HG03103 (cell line): ENCODE data around the gene GNAO1.

Experiments used
- ATAC-seq: cut with Tn5 transposase; IDR thresholded peaks from one replicate; pipeline ENCODE4 v1.9.1; 2021; ENCODE audit warnings: low read depth; ENCODE audit not compliant: unreplicated experiment

Gene GNAO1

DNA sequence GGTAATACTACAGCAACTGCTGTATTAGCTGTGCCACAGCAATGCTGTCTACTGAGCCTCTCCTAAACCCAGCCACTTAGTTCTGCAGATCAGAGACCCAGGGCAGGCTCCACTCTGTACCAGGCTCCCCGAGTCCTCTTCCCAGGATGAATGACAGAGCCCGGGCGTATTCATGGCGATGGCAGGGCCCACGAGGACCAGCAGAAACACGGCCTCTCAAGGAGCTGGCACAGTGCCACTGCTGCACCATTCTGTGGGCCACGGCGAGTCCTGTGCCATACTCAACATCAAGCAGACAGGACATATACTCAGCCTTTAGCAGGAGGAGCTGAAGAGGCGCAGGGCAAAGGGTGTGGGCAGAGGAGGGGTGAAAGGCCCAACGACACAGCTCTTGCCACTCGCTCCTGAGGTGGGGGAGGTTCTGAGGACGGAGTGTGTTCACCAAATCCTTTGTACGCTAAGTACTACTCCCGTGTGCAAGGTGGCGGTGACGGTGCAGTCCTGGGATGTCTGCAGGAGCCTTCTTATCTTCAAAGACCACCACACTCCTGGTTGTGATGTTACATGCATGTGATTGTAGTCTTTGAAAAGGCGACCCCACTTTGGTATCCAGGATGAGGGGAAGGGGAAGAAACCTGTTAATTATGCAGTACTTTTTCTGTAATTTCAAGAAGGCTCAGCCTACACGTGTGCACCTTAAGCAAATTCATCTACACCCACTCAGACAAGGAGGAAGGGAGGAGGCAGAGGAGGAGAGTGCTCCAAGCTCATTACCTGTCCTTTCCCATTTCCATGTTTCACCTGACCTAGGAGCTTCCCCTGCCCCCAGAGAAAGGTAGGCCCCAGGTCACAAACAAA lies 136.0 kb downstream of the GNAO1 start:
- ATAC-seq: no peak

DNA sequence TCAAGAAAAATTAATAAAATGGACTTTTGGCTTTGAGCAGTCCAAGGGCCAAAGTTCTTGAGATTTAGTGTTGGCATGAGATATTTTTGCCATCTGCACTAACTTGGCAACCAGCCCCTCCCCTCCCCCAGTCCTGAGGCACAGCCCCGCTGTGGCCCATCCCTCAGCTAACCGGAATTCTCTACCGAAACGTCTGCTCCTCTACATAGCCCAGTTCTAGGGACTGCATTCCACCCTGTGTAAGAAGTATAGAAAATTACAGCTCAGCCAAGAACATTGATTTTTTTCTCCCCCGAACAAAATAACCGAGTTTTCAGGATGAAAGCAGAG lies 136.6 kb downstream of the GNAO1 start:
- ATAC-seq: no peak

DNA sequence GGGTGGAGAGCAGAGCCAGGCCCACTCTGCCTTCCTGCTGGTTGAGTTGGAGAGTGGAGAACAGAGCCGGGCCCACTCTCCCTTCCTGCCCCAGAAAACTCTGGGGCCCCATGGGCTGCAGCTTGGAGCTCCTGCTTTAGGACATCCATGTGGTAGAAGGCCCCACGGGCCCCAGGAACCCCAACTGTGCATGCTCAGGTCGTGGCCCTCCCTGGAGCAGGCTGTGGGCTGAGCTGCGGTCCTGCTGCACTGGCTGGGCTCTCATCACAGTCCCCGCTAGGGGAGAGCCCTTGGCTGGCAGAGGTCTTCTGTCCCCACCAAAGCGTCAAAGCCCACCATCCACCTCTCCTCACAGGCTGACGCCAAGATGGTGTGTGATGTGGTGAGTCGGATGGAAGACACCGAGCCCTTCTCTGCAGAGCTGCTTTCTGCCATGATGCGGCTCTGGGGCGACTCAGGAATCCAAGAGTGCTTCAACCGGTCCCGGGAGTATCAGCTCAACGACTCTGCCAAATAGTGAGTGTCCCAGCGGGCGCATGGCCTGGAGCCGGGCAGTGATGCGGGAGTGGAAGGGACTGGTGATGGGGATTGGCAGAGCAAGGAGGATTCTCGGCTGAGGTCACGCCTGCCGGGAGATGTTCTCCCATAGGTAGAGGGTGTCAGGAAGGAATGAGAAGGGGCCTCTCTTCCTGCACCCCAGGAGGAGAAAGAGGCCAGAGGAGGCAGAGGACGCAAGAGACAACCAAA lies 137.2 kb downstream of the GNAO1 start:
- ATAC-seq: no peak

DNA sequence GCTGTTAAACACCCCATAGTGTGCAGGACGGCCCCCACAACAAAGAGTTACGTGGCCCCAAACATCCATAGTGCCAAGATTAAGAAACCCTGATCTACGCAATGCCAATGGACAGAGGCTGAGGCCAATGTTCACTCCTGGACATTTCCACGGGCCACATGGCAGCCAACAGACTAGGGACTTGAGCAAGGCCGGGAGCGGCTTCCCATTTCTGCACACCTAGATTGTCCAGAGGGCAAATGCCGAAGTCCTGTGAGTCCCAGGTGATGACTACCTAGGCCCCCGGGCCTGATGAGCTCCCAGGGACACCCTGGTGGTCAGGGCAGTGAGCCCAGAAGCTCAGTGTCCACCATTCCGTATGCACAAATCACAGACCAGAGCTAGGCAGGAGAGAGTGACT lies 138.6 kb downstream of the GNAO1 start:
- no peak for ATAC-seq

DNA sequence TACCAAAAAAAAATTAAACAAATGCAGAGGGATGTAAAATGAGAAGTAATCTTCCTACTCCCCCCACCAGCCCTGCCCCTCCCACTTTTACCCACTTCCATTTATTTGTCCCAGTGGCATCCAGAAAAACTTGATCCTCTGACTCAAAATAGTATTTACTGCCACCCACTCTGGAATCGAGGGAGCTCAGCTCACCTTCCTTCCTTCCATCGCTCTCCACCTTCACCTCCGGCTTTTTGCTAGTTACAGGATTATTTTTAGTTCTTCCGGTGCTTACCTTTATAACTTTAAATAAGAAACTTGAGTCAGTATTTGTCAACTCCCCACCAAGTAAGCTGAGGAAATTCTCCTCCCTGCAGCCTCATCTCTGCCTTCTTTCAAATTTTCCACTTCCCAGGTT lies 139.2 kb downstream of the GNAO1 start:
- no peak for ATAC-seq

DNA sequence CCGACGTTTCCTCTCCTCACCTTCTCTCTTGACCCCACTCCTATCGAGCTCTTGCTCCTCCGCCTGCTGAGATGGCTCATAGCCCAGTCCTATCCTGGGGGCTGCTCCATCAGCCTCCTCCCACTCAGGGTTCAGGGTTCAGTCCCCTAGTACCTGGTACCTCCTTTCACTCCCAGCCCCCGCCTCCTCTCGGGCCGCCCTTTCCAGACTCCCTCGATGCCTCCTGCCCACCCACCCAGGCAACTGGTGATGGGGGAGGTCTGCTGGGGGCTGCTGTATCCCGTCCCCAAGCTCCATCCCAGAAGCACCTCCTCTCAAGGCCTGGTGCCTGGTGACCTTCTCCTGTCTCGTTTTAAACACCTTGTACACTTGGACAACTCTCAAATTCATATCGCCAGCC lies 140.1 kb downstream of the GNAO1 start:
- ATAC-seq: no peak

DNA sequence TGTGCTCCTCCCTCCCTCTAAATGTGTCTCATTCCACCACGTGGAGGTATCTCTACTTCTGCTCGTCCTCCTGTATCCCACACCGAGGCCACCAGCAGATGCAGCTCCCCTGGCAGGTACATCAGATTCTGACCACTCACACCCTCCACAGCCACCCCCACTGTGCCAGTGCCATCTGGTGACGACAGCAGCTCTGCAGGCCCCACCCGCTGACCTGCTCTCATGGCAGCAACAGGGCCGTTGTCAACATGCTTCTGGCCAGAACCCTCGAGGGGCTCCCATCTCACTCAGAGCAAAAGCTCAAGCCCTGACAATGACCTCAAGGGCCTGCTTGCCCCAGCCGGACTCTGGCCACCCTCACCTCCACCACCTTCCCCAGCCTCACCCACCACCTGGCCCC lies 140.6 kb downstream of the GNAO1 start:
- no peak for ATAC-seq

DNA sequence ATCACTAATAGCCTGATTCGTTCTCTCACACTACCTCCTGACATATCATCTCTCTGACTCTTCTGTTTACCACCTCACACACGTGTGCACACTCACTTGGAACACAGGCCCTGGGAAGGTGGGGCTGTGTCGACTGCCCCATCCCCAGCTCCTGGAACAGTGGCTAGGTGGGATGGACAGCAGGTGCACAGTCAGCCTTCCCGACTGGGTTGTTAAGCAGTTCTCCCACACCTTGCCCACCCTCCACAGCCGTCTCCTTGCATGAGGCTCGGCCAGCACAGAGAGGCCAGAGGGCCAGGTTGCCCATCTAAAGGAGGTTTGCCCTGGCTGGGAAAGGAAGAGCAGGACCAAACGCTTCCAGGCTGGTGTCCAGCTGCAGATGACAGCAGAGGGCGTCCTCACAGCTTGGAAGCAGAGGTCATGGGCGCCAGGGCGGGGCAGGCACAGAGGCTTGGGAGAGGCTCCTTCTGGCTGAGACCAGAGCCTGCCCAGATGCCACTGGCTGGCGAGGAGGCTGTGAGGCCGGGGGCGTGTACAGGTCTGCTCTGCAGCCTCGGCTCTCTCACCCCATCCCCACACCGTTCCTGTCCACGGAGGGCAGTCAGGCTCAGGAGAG lies 141.3 kb downstream of the GNAO1 start:
- ATAC-seq: no peak

DNA sequence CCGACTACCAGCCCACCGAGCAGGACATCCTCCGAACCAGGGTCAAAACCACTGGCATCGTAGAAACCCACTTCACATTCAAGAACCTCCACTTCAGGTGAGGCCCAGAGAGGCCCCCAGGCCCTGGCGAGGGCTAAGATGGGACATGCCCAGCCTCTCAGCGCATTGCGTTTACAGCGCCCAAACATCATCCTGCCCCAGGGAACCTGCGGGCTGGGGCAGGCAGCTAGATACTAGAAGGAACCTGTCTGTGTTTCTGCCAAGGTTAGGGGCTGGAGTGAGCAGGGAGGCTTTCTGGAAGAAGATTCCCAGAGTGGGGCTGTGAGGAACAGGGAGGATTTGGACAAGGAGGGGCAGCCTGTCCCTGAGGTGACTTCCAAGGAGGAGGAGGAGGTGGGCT lies 143.5 kb downstream of the GNAO1 start:
- no peak for ATAC-seq

DNA sequence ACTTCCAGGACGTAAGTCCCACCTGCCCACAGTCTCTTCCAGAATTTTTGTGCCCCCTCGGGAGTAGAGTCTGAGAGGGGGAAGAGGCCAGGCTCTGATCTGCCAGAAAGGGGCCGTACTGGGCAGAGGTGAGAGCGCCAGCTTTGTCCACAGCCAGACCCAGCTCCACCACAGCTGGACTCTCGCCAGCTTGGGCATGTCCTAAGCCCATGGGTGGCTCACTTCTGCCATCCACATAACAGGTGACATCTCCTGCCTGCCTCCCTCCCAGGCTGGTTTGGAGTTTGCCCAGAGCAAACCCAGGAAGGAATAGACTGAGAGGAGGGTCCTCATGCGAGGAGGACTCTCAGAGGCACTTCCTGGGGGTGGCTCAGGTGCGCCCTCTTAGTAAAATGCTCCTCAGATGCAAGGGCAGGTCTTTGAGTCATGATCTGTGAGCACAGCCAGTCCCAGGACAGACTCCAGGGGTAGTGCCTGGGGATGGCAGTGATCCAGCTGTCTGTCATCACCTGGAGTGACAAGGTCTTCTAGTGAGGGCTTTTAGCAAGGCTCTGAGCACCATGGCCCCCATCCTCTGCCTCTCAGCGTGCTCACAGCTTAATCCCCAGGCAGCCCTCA lies 144.9 kb downstream of the GNAO1 start:
- ATAC-seq: no peak

DNA sequence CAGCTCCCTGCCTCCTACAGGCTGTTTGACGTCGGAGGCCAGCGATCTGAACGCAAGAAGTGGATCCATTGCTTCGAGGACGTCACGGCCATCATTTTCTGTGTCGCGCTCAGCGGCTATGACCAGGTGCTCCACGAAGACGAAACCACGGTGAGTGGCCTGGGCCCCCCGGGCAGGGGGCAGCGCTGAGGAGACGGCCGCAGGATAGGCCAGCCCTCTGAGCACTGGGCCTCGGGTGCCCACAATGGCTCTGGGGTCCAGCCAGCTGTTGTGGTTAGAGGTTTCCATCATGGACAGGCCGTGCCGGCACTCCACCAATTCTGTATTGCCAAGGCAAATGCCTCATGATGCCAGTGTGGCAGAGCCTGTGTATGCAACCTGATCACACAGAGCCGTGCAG lies 145.4 kb downstream of the GNAO1 start:
- ATAC-seq: no peak

DNA sequence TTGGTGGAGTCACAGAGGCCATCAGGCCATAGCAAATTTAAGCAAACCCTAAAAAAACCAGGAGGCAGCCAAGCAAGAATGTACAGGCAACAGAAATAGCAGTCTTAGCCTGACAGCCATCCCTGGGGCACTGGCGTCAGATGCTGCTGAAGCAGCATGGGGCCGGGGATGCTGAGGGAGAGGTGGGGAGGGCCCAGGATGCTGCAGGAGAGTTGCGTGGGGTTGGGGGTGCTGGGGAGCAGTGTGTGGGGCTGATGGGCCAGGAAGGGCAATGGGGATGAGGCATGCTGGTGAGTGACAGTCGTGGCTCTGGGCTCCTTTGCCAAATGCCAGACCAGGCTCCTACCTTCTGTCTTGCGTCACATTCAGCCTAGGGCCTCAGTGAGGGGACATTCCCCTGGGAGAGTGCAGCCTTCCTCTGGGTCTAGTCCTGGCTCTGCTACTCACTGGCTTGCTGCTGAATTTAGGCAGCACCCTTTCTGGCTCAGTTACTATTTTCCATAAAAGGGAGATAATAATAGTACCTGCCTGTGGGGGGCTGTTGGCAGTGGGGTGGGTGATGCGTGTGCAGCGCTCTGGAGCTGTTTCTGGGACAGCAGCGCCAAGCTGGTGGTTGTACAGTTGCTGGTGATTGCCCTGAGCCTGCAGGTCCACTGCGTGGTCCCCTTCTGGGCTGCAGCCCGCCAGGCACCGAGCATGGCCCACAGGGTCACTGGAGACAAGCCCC lies 146.0 kb downstream of the GNAO1 start:
- ATAC-seq: no peak

DNA sequence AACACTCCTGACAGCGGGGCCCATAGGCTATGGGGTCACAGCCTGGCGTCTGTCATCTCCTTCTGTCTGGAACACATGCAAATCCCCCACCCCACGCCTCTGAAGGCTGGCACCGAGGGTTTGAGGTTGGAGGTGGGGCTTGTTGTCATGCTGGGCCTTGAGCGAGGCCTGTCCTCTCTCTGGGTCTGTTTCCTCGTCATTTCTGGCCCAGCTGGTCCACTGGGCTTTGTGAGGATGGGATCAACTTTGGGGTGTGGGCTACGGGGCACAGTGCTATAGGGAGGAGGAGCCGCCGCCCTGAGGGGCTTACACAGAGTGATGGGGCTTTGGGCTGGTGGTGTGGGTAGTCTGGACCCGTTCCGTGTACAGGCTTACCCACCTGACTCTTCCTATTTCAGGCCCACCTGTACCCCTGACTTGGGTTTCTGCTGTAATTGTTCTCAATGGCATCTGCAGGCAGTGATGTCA lies 146.6 kb downstream of the GNAO1 start:
- no peak for ATAC-seq

DNA sequence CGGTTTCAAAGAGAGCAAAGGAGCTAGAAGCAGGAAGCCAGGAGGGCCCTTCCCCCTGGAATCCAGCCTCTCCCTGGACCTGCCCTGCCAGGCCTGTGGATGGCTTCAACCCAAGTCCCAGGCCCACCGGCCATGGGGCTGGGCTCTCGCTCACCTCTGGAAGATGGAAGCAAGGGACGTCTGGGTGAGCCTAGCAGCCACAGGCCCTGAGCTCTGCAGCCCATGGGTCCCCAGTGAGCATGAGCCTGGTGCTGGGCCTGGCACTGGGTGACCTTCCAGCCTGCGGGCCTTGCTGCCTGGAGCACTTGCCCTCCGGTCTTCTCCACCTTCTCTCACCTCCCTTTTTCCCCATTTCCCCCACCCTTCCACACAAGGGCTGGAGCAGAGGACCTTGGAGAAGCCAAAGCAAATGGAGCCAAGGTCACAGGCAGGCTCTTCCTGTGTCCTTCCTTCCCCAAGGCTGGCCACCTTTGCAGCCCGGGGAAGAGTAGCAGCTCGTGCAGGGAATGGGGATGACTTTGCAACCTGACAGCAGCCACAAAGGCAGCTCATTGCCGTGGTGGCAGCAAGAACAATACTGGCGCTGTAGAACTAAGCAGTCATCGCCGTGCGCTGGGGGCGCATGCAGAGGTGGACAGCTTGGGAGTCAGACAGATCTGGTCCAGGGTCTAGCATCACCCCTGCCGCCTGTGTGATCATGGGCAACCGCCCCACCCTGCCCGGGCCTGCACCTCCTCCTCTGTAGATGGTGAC lies 147.5 kb downstream of the GNAO1 start:
- ATAC-seq: no peak

DNA sequence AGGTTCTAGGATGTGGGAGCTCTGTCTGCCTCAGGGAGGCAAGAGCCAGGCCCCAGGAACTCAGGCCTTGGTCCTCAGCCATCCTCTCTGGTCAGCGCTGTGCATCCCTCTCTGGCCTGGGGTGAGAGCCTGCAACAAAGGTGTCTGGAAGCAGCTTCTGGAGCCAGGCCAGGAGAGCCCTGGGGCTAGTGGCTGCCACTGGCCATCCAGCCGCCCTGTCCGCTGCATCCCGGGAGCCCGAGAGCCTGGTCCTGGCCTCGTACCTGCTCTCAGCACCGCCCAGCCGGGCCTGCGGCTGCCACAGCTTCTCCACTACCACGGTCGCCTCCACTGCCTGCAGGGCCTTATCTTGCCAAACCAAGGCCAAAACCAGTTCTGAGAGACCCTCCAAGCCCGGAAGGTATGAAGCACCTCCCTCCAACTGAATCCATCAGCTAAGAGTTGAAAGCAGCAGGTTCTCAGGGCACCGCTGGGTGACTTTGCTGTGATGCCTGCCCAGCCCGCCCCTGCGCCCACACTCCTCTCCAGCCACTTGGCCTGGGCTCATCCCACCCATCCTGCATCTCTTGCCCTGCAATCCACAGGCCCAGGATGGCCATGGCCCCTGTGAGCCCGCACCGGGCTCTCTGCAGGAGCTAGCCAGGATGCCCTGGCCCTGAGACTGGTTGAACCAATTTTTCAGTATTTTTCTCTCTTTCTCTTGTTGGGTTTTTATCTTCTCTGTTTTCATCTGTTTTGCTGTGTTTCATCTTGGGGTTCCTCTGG lies 148.3 kb downstream of the GNAO1 start:
- no peak for ATAC-seq

DNA sequence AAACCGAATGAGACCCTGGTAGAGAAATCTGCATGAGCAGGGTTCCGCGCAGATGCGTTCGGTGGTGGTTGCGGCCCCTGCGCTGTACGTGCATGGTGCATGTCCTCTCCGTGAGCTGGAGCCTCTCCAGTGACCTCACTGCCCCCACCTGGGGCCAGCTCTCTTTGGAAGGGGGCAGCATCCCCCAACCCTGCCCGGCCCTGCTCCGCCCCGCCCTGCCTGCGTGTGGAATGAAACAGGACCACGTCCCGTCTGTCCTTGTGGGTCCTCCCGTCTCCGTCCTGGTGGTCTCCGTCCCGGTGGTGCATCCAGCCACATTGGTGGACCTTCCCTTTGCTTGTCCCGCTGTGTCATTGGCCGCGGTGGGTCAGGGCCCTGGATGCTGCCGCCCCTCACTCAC lies 149.1 kb downstream of the GNAO1 start:
- ATAC-seq: no peak

DNA sequence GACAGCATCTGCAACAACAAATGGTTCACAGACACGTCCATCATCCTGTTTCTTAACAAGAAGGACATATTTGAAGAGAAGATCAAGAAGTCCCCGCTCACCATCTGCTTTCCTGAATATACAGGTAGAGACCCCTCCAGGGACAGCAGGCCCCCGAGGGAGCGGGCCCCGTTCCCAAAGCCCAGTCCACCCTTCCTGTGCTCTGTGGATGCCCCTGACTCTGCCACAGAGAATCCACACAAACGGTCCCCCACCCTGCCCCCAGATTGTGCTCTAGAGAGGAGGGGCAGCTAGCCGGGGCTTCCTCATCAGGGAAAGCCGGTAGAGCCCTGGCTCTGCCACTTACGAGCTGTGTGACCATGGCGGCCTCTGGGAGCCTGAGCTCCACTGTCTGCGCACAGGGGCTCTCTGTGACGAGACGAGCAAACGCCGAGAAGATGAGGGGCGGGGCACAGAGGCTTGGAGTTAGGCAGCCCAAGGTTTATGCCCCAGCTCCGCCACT lies 149.6 kb downstream of the GNAO1 start:
- no peak for ATAC-seq

DNA sequence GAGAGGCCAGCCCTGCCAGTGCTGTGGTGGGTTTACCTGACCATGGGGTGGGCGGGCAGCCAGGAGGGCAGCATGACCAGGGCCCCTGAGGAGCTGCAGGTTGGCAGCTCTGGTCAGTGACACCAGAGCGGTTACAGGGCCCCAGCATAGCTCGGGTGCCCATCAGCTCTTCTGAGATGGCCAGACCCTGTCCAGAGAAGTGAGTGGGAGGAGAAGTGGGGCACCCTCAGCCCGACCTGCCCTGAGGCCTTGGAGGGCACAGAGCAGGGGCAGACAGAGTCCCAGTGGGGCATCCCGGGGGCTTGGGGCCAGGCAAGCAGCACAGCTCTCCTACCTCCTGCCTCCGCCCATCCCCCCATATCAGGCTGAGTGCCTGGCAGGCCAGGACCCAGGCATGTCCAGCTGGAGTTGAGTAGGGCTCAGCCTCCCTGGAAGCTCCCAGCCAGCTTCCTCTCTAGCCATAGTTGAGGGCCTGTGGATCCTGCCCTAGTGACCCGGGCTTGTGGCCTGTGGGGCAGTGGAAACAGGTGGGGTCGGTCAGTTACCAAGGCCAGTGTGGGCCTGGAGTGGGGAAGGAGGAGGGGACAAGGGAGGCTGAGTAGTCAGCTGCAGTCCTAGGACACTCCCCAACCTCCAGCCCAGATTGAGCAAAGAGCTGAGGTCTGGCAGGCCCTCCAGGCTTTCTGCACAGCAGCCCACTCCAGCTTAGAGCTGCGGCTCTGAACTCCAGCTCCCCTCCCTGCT lies 150.5 kb downstream of the GNAO1 start:
- ATAC-seq: no peak
